Right lobe of liver (tissue), 4 donors: ENCODE results near the gene KLF15.

Experiments
- POLR2A ChIP-seq: fragments of 450-650 bp; IDR thresholded peaks from one replicate; pipeline ENCODE4 v1.6.1; 2017; ENCODE audit warnings: antibody characterized with exemption, mild to moderate bottlenecking
- TF ChIP-seq, protein P1 (sequence below), 4 donors: fragments of 200-600 bp in 3 of 4; fragments of 450-650 bp in 1 of 4; IDR thresholded peaks; one replicate each; pipeline versions ENCODE4 v1.5.1 to v1.8.0; 2016 to 2022; ENCODE audit warnings: antibody characterized with exemption in 4 of 4, mild to moderate bottlenecking in 2 of 4
- donor health status: DM: no; HTN: no; CAD: no.
- donor health status: DM: no; HTN: no; CAD: no.
- donor health status: DM: no; HTN: yes; CAD: no.

DNA sequence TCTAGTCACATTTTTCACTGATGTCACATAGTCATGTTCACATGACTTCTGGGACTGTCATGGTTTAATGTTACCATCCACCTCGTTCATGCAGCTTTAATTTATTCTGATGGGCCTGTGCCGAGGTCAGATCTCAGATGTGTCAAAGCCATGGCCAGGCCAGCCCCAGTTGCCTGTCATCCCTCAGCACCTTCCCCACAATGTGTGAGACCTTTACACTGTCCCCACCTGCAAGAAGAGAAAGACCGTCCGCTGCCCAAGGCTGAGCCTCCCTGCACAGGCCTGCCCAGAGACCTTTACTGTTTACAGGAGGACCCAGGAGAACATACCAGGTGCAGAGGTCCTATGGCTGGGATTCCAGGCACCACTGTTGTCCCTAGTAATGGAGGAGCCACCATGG is 12.8 kb upstream of the KLF15 start:
- TF ChIP-seq, protein P1, sequence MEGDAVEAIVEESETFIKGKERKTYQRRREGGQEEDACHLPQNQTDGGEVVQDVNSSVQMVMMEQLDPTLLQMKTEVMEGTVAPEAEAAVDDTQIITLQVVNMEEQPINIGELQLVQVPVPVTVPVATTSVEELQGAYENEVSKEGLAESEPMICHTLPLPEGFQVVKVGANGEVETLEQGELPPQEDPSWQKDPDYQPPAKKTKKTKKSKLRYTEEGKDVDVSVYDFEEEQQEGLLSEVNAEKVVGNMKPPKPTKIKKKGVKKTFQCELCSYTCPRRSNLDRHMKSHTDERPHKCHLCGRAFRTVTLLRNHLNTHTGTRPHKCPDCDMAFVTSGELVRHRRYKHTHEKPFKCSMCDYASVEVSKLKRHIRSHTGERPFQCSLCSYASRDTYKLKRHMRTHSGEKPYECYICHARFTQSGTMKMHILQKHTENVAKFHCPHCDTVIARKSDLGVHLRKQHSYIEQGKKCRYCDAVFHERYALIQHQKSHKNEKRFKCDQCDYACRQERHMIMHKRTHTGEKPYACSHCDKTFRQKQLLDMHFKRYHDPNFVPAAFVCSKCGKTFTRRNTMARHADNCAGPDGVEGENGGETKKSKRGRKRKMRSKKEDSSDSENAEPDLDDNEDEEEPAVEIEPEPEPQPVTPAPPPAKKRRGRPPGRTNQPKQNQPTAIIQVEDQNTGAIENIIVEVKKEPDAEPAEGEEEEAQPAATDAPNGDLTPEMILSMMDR (IDR thresholded peaks at IDR 0.05) = no peak
- no peak for TF ChIP-seq POLR2A
